Measurements from ENCODE around the gene PDE4B. TPM values are rescaled to one million over a fixed set of nuclear protein-coding genes. Genes with fewer than 3 reads are reported as not detected.

The PDE4B gene
- total RNA-seq, 1 donor from 2014 or later = 76.5 TPM

DNA sequence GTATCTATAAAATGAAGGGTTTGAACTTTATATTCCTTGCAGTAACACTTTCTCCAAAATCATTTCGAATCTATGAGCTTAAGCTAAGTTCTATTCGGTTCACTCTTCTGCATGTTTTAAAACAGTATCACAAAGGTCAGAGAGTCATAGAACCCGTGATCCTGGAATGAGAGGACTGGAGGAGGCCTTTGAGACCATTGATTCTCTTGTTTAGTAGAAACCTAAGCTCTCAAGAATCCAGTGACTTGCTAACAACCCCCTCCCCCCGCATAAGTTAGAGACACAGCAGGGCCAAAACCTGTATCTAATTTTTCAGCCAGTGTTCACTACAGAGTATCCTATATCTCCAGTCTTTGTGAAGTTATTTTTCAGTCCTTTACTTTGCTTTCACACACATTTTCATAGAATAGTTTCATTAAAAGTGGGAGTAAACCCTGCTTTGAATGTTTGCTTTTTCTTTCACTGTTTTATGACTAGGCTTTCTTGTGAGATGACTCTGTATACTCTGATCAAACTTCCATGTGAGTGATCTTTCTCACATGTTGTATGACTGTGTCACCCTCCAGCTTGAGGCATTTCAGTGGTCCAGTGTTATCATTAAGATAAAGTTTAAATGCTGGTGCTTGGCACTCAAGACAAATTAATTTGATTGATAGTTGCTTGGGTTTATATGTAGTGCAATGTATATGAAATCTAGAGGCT, 465.9 kb downstream of the PDE4B start:
- no peak for DNase-seq (ENCODE audit: low read depth in 2 of 2)

DNA sequence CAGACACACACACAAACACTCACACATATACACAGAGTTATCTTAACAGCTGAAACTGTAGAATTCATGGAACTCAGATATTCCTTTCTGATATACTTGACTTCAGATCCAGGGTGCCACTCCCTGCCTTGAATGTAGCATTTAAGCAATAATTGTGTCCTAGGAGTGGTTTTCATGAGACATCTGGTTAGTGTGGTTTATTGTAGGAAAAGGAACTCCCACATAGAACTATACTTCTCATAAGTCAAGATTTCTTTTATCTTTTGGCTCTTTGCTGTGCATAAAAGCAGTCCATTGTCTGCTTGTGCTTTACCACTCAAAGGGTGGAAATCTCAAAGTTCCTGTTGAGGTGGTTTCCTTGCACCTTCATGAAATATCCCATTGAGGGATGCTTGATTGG, 468.7 kb downstream of the PDE4B start:
- DNase-seq (ENCODE audit: low read depth in 2 of 2) = no peak

DNA sequence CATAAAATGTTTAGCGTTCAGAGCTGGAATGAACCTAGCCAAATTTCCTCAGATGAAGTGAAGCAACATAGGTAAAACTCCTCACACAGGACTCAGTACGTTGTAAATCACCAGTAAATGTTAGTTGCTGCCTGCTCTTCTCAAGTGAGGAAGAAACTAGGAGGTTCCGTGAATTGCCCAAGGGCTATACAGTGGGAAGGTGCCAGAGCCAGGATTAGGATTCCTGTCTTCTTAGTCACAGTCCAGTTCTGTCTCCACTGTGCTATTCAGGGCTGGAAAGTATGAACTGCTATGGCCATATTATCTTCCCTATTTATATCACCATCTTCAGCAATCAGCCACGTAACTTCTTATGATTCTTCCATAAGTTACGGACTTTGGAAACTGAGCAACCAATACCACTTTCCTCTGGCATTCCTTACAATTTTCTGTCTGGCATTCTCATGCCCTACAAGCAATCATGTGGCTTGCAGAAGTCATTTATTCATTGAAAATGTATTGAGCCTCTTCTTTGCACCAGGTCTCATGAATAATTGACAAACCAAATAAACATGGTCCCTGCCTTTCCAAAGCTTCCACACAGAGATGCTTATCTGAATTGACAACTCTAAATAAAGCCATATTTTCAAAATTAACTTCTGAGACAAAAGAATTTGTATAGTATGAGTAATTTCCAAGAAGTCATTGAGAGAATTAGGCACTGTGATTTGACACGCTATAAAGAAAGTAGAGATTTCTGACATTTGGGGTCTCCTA, 469.7 kb downstream of the PDE4B start:
- DNase-seq (ENCODE audit: low read depth in 2 of 2) = peak in 1 of 2 donors; percentile 47

DNA sequence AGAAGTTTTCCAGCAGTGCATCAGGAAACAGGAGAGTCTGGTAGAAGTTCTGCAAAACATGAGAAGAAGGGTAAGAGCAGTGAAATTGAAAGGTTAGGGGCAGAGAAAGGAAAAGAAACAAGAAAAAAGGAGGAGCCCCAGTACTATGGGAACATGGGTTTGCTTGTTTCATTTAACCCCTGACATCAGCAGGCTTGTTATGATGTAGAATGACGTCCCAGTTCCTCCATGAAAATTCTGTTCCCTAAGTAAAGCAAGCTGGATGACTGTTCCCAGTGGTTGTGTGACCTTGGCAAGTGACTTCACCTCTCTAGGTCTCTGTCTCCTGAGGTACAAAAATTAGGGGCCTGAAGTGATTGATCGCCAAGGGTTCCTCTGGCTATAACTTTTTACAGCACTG, 472.6 kb downstream of the PDE4B start:
- DNase-seq (ENCODE audit: low read depth in 2 of 2) = peak in 1 of 2 donors; percentile 44

- peak; percentile 72 to 88 for DNase-seq (ENCODE audit: low read depth in 2 of 2)
These were observed 473.1 kb downstream of the PDE4B start for GRCh38 chr1:66265796-66266195.

DNA sequence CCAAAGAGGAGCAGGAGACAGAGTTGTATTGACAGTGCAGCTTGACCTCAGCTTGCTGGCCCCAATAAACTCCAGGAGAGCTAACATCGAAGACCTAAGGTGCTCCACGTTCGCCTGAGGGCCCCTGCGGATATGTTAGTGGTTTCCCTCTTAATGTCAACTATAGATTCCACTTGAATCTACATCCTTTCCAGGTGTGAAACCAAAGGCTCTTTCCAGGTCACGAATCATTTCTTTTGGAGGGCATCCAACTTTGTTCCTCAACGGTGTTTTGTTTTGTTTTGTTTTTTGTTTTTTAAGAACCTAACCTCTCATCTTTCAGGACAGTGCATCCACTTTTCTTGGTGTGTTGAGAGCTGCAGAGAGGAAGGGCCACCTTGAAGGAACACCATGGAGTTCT, 473.7 kb downstream of the PDE4B start:
- peak in 1 of 2 donors; percentile 41 for DNase-seq (ENCODE audit: low read depth in 2 of 2)

GRCh38 chr1:66266756-66267155, 474.1 kb downstream of the PDE4B start:
- DNase-seq (ENCODE audit: low read depth in 2 of 2) = peak in 1 of 2 donors; percentile 69

GRCh38 chr1:66267201-66267940, 474.7 kb downstream of the PDE4B start:
- peak in 1 of 2 donors; percentile 76 for DNase-seq (ENCODE audit: low read depth in 2 of 2)

GRCh38 chr1:66269222-66269621, 476.5 kb downstream of the PDE4B start:
- no peak for DNase-seq (ENCODE audit: low read depth in 2 of 2)

GRCh38 chr1:66270119-66270812, 477.6 kb downstream of the PDE4B start:
- no peak for DNase-seq (ENCODE audit: low read depth in 2 of 2)

DNA sequence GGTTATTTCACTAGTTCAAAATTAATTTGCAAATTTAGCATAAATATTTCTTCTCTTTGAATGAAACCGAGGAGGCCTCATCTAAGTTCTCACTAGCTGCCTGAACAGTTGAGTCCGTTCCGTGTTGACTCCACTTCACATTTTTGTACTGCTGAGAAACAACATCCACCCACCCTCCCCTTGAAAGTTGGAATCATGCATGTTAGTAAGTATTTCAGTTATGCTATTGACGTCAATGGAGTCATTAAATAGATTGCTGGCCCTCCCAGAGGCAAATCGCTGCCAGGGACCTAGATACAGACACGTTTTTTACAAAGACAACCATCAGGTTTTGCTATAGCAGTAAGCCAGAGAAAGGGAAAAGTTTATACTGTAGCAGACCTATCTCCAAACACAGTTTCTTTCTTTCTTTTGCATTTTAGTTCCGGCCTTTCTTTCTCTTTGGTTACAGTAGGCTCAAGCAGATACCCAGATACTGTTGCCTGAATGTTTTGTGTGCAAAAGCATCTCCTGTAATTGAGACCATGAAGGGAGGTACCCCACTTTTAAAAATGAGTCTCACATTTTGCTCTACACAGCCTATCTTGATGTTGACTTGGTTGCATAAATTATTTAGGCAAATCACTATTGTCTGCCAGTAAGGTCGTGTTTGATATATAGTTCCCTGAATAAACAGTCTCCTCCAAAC, 478.7 kb downstream of the PDE4B start:
- peak; percentile 97 to 98 for DNase-seq (ENCODE audit: low read depth in 2 of 2)

DNA sequence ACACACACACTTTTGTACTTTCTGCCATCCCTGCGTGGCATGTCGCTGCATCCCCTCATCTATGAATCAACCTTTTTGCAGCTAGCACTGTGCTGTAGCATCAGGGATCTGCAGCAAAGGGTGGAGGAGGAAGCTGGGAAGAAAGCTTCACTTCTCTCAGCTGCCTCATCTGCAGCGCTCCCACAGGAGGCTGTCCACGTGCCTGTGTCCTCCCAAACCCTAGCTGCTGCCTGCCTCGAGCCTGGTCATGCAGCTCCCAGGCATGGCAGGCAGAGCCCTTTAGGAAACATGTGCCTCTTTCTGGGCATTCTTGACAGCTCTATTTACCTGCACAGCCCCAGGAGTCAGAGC, 479.2 kb downstream of the PDE4B start:
- DNase-seq (ENCODE audit: low read depth in 2 of 2) = peak in 1 of 2 donors; percentile 42

GRCh38 chr1:66273656-66274055, 481.0 kb downstream of the PDE4B start:
- DNase-seq (ENCODE audit: low read depth in 2 of 2) = no peak

- DNase-seq (ENCODE audit: low read depth in 2 of 2) = no peak
These were observed 481.9 kb downstream of the PDE4B start for GRCh38 chr1:66274634-66275033.

- DNase-seq (ENCODE audit: low read depth in 2 of 2) = no peak
These were observed 482.4 kb downstream of the PDE4B start for GRCh38 chr1:66275083-66275482.

DNA sequence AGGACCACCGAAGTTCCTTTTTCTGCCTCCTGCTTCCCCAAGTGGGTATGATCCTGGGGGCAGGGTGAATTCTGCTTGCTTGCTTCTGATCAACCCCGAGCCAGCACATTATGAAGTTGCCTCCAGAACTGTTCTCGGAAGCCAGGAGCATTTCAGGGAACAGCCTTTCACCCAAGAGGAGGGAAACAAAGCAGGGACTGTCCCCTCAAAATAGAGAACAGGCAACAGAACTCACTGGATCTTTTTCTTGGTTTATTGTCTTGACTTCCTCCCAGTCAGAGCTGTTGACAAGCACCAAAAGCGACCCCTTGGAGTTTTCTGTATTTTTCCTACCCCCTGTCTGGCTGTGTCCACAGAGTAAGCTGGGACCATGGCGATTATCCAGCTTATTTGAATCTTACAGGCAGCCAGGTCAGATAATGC, 482.9 kb downstream of the PDE4B start:
- no peak for DNase-seq (ENCODE audit: low read depth in 2 of 2)

GRCh38 chr1:66276218-66276617, 483.5 kb downstream of the PDE4B start:
- no peak for DNase-seq (ENCODE audit: low read depth in 2 of 2)

DNA sequence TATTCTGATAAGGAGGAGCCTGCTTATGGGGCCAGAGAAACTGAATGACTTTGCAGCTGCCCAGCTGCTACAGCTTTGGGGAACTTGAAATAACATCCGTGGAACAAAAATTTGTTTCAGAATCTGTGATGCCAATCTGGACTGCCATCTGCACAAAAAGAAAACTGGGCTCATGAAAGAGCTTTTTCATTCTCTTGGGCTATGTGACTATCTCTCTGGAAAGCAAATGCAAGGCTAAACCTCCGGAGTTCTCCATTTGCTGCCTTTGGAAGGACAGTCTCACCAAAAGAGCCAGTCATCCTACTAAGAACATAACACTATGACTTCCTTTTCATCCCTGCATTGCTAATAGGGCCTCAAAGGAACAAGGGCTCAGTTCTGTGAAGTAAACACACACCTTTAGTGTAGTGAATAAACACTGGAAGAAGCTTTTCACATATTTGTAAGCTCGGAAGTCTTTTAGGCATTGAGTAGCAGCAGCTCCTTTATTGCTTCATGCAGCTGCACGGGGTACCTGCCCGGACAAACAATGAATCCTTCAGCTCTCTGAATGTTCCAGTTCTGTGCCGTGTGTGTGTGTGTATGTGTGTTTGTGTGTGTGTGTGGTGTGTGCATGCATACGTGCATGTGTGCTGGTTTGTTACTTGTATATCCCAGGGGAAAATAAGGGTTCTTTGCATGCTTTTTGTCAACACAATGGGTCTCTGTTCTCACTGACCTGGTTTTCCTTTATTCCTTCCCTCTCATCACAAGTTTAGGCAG, 485.7 kb downstream of the PDE4B start:
- DNase-seq (ENCODE audit: low read depth in 2 of 2) = no peak

- DNase-seq (ENCODE audit: low read depth in 2 of 2) = no peak
These were observed 489.1 kb downstream of the PDE4B start for GRCh38 chr1:66281808-66282207.

DNA sequence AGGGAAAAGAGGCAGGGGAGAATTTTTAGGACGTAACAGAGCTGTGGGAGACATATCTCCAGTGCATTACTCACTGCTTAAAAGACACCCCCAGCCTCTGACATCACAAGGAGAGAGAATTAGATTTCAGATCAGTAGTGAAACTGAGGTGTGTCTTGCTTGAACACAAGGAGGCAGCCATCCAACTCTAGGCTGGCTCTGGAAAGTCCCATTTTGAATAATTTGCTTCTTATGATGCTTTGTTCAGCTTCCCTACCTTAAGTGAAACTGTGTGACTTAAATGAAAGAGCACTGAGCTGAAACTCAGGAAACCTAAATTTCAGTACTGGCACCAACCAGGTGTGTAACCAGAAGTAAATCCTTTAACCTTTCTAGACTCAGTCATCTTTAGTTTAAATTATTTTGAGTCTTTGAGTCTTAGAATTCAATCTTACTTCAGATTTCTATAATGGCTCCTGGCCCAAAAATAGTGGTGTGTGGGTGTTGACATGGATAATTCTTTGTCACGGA, 489.7 kb downstream of the PDE4B start:
- peak in 1 of 2 donors; percentile 49 for DNase-seq (ENCODE audit: low read depth in 2 of 2)
